ENCODE measurements around the gene PAWR. TPM values are rescaled to one million over a fixed set of nuclear protein-coding genes. Genes with fewer than 3 reads are reported as not detected.

PAWR gene
- total and polyA plus RNA-seq, 9 donors = 26.4 to 125 (median 72.8) TPM

GRCh38 chr12:79678306-79678705 is 12.5 kb downstream of the PAWR start:
- Histone ChIP-seq H3K9me3 (no peaks in the 10 kb centered on the region), H3K27me3 (no peaks in the 10 kb centered on the region), H3K4me1 (ENCODE audit: insufficient read depth) (peaks cover 11% of the 10 kb centered on the region), H3K27ac (no peak overlapping the region), H3K4me3 (no peak overlapping the region), H3K36me3 (no peaks in the 10 kb centered on the region)
- TF ChIP-seq POLR2A (IDR thresholded peaks at IDR 0.05) (no peak), EP300 (IDR thresholded peaks at IDR 0.05) (no peak), CTCF (IDR thresholded peaks at IDR 0.05) (no peak)
- no peak for DNase-seq
- intact Hi-C loops (cut with DNase I) = no loop called here

DNA sequence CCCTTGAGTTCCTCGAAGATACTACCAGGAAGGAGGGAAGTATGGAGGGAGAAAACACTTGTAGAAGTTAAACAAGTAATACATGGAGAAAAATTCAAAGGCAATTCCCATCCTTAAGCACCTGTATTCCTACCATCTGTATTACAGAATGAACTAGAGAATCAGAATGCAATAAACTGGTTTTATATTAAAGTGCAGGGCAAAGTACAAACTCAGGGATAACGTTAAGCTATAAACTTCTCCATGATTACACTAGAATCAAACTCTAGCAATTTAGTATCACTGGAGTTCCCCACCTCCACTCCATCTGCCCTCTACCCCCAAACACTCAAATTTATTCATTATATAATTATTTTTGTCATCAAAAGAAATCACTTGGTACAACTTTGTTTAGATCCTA is 13.1 kb downstream of the PAWR start:
- H3K4me1 ChIP-seq (ENCODE audit: insufficient read depth) = peaks cover 11% of the 10 kb centered on the region
- H3K4me3 ChIP-seq = no peak overlapping the region
- TF ChIP-seq EP300 (IDR thresholded peaks at IDR 0.05) = no peak
- TF ChIP-seq POLR2A (IDR thresholded peaks at IDR 0.05) = no peak
- TF ChIP-seq CTCF (IDR thresholded peaks at IDR 0.05) = no peak
- no peak for DNase-seq
- no peaks in the 10 kb centered on the region for H3K9me3 ChIP-seq
- H3K27ac ChIP-seq = no peak overlapping the region
- intact Hi-C loops (cut with DNase I) = no loop called here
- 41 to 69% (median 42%) methylated on average over 2 of the region's 2 CpGs for WGBS, 3 donors
- H3K36me3 ChIP-seq = no peaks in the 10 kb centered on the region
- H3K27me3 ChIP-seq = no peaks in the 10 kb centered on the region

GRCh38 chr12:79676579-79676978 is 14.2 kb downstream of the PAWR start:
- Histone ChIP-seq H3K4me1 (ENCODE audit: insufficient read depth) (peaks cover 12% of the 10 kb centered on the region), H3K4me3 (no peak overlapping the region), H3K9me3 (no peaks in the 10 kb centered on the region), H3K27ac (no peak overlapping the region), H3K36me3 (no peaks in the 10 kb centered on the region), H3K27me3 (no peaks in the 10 kb centered on the region)
- intact Hi-C loops (cut with DNase I) = no loop called here
- no peak for DNase-seq
- no peak for TF ChIP-seq CTCF (IDR thresholded peaks at IDR 0.05)
- TF ChIP-seq POLR2A (IDR thresholded peaks at IDR 0.05) = no peak
- TF ChIP-seq EP300 (IDR thresholded peaks at IDR 0.05) = no peak
- WGBS, 3 donors = 34 to 65% (median 39%) methylated on average over 2 of the region's 2 CpGs

DNA sequence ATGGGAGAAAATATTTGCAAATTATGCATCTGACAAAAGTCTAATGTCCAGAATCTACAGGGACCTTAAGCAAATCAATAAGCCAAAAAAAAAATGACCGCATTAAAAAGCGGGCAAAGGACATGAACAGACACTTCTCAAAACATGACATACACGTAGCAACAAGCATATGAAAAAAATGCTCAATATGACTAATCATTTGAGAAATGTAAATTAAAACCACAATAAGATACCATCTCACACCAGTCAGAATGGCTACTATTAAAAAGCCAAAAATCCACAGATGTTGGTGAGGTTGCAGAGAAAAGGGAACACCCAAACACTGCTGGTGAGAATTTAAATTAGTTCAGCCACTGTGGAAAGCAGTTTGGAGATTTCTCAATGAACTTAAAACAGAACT is 16.1 kb downstream of the PAWR start:
- H3K27ac ChIP-seq = no peak overlapping the region
- H3K4me1 ChIP-seq (ENCODE audit: insufficient read depth) = peaks cover 6% of the 10 kb centered on the region
- no peaks in the 10 kb centered on the region for H3K36me3 ChIP-seq
- TF ChIP-seq CTCF (IDR thresholded peaks at IDR 0.05) = no peak
- no peak for TF ChIP-seq POLR2A (IDR thresholded peaks at IDR 0.05)
- no peak for TF ChIP-seq EP300 (IDR thresholded peaks at IDR 0.05)
- no peaks in the 10 kb centered on the region for H3K27me3 ChIP-seq
- intact Hi-C loops (cut with DNase I) = no loop called here
- no peak for DNase-seq
- H3K4me3 ChIP-seq = no peak overlapping the region
- H3K9me3 ChIP-seq = no peaks in the 10 kb centered on the region
- WGBS, 3 donors = 74 to 78% (median 77%) methylated on average over 3 of the region's 3 CpGs

DNA sequence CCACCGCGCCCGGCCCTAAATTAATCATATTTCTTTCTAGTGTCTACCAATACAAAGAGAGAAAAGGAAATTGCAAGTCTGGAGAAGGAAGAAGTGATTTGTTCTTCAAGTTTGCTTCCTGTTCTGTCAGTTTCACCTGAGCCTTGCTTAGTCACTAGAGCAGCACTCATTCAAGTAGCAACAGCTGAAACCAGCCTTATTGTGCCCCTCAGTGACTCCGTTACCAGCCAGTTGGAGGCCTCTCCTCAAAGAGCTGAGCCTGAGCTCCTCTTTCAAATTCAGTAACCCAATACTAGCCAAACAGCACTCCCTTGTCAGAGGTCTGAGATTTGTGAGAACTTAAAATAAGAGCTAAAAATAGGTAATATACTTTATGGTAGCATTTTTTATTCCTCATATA is 17.4 kb downstream of the PAWR start:
- no peak overlapping the region for H3K27ac ChIP-seq
- no peaks in the 10 kb centered on the region for H3K27me3 ChIP-seq
- TF ChIP-seq POLR2A (IDR thresholded peaks at IDR 0.05) (no peak), CTCF (IDR thresholded peaks at IDR 0.05) (no peak), EP300 (IDR thresholded peaks at IDR 0.05) (no peak)
- no peaks in the 10 kb centered on the region for H3K36me3 ChIP-seq
- peaks cover 3% of the 10 kb centered on the region for H3K4me1 ChIP-seq (ENCODE audit: insufficient read depth)
- no peaks in the 10 kb centered on the region for H3K9me3 ChIP-seq
- H3K4me3 ChIP-seq = no peak overlapping the region
- intact Hi-C loops (cut with DNase I) = no loop called here
- 97 to 99% (median 99%) methylated on average over 4 of the region's 4 CpGs for WGBS, 3 donors
- DNase-seq = no peak
